ENCODE results near the gene CAPZB. TPM values are rescaled to one million over a fixed set of nuclear protein-coding genes. Genes with fewer than 3 reads are reported as not detected.
A peak's percentile ranks its signal among the peaks of the same experiment; 100 is the strongest.

Gene CAPZB
- polyA plus RNA-seq, 3 donors = 290 to 504 (median 407) TPM

GRCh38 chr1:19374926-19375325 is 110.4 kb downstream of the CAPZB start:
- intact Hi-C loops (cut with micrococcal nuclease) = no loop called here
- H3K4me3 Mint-ChIP-seq = no peak overlapping the region
- peaks cover 18% of the 10 kb centered on the region for H3K79me2 ChIP-seq (ENCODE audit: insufficient read depth, low read length)

GRCh38 chr1:19374083-19374801 is 111.1 kb downstream of the CAPZB start:
- intact Hi-C loops (cut with micrococcal nuclease) = no loop called here
- Histone ChIP-seq H3K27me3 (ENCODE audit: control insufficient read depth in 2 of 2, insufficient read depth in 2 of 2, low read length in 2 of 2) (no peaks in the 10 kb centered on the region), H3K9ac (ENCODE audit: insufficient read depth, low read length, poor library complexity, severe bottlenecking) (no peak overlapping the region), H3K36me3 (replicated peaks in 1 of 2; ENCODE audit: control insufficient read depth in 1 of 2, insufficient read depth in 2 of 2, low read length in 2 of 2) (peaks cover 76 to 87% of the 10 kb centered on the region in 2 donors), H3K4me3 (replicated peaks in 1 of 3; ENCODE audit: low read depth in 2 of 3, low read length in 3 of 3) (no peak overlapping the region), H3K4me1 (ENCODE audit: control insufficient read depth in 1 of 2, insufficient read depth in 2 of 2, low read length in 2 of 2) (peaks cover 0 to 22% of the 10 kb centered on the region in 2 donors), H2AFZ (ENCODE audit: insufficient read depth, low read depth, low read length, poor library complexity, severe bottlenecking) (no peak overlapping the region), H3K27ac (ENCODE audit: low read depth in 1 of 2, low read length in 2 of 2) (no peak overlapping the region), H4K20me1 (ENCODE audit: insufficient read depth, low read length) (peaks cover 100% of the 10 kb centered on the region), H3K79me2 (ENCODE audit: insufficient read depth, low read length) (peaks cover 25% of the 10 kb centered on the region), H3K9me3 (replicated peaks in 1 of 2; ENCODE audit: control insufficient read depth in 1 of 2, insufficient read depth in 1 of 2, low read length in 2 of 2) (no peaks in the 10 kb centered on the region), H3K4me2 (replicated peaks; ENCODE audit: extremely low read depth, low read length, poor library complexity, severe bottlenecking) (no peak overlapping the region)
- peak; percentile 24 for TF ChIP-seq CTCF (IDR thresholded peaks at IDR 0.05)
- Mint-ChIP-seq H3K4me1 (peaks cover 23% of the 10 kb centered on the region), H3K27ac (peak overlapping the region in 2 of 7 donors; percentile 30 to 37), H3K4me3 (no peak overlapping the region), H3K36me3 (peaks cover 70 to 89% of the 10 kb centered on the region in 2 donors), H3K27me3 (ENCODE audit: low read depth in 3 of 3) (peaks cover 0 to 3% (median 0%) of the 10 kb centered on the region in 3 donors), H3K9me3 (peaks cover 0 to 3% (median 0%) of the 10 kb centered on the region in 7 donors)
- 99% methylated on average over 11 of the region's 14 CpGs for WGBS (ENCODE audit: insufficient coverage)
- no peak for DNase-seq

More at GRCh38 chr1:19374926-19375325, 110.4 kb downstream of the CAPZB start:
- H3K27ac ChIP-seq (ENCODE audit: low read depth in 1 of 2, low read length in 2 of 2) = peak overlapping the region in 1 of 2 donors; percentile 49
- no peaks in the 10 kb centered on the region for H3K27me3 ChIP-seq (ENCODE audit: control insufficient read depth in 2 of 2, insufficient read depth in 2 of 2, low read length in 2 of 2)
- H3K4me3 ChIP-seq (replicated peaks in 1 of 3; ENCODE audit: low read depth in 2 of 3, low read length in 3 of 3) = no peak overlapping the region
- no peak for TF ChIP-seq CTCF (IDR thresholded peaks at IDR 0.05)
- WGBS (ENCODE audit: insufficient coverage) = 89% methylated on average over 7 of the region's 8 CpGs
- no peak for DNase-seq
- no peak overlapping the region for H3K4me2 ChIP-seq (replicated peaks; ENCODE audit: extremely low read depth, low read length, poor library complexity, severe bottlenecking)
- no peak overlapping the region for H2AFZ ChIP-seq (ENCODE audit: insufficient read depth, low read depth, low read length, poor library complexity, severe bottlenecking)
- H3K9me3 ChIP-seq (replicated peaks in 1 of 2; ENCODE audit: control insufficient read depth in 1 of 2, insufficient read depth in 1 of 2, low read length in 2 of 2) = no peaks in the 10 kb centered on the region
- H3K4me1 ChIP-seq (ENCODE audit: control insufficient read depth in 1 of 2, insufficient read depth in 2 of 2, low read length in 2 of 2) = peaks cover 0 to 21% of the 10 kb centered on the region in 2 donors
- H3K27ac Mint-ChIP-seq = peak overlapping the region in 1 of 7 donors; percentile 15
- peaks cover 100% of the 10 kb centered on the region for H4K20me1 ChIP-seq (ENCODE audit: insufficient read depth, low read length)
- peaks cover 0 to 3% (median 0%) of the 10 kb centered on the region in 3 donors for H3K27me3 Mint-ChIP-seq (ENCODE audit: low read depth in 3 of 3)
- H3K4me1 Mint-ChIP-seq = peaks cover 23% of the 10 kb centered on the region
- H3K9ac ChIP-seq (ENCODE audit: insufficient read depth, low read length, poor library complexity, severe bottlenecking) = no peak overlapping the region
- peaks cover 0 to 4% (median 0%) of the 10 kb centered on the region in 7 donors for H3K9me3 Mint-ChIP-seq
- H3K36me3 Mint-ChIP-seq = peaks cover 74 to 89% of the 10 kb centered on the region in 2 donors
- peaks cover 78 to 87% of the 10 kb centered on the region in 2 donors for H3K36me3 ChIP-seq (replicated peaks in 1 of 2; ENCODE audit: control insufficient read depth in 1 of 2, insufficient read depth in 2 of 2, low read length in 2 of 2)

All from CD14-positive monocyte (primary cell).